Caki2 (cell line): ENCODE data around the gene S100A5. TPM values are rescaled to one million over a fixed set of nuclear protein-coding genes. Genes with fewer than 3 reads are reported as not detected.
A peak's percentile ranks its signal among the peaks of the same experiment; 100 is the strongest.
"Not testable (repeated sequence)": the region's sequence is repeated elsewhere in the genome, so short reads cannot be mapped to it uniquely, and the experiment has no call there.

Source experiments
- DNase-seq: peaks from one replicate; pipeline ENCODE4 v3.0.0-alpha.2; 2015; ENCODE audit warnings: low read depth
- in situ Hi-C: cut with HindIII; loops from 2 replicates; pipeline ENCODE4 v1.10.0; 2016; ENCODE audit warnings: low sequenced_read_pairs, low pct_unique_long_range_greater_than_20kb, mixed read lengths
- total RNA-seq: library from RNA; depleted of rRNA; stranded (reverse); fragments of >200 nt; shearing (Covaris generic); gene quantifications from 2 replicates; pipeline ENCODE4 v1.2.3, GENCODE V29; 2014; ENCODE audit warnings: low replicate concordance

The S100A5 gene
- total RNA-seq, 1 experiment from 2014 or later: not detected

- in situ Hi-C loops: no loop called here
- DNase-seq: no peak
Observed at GRCh38 chr1:153536671-153537375, 3.9 kb downstream of the S100A5 start.

- in situ Hi-C loops: no loop called here
Observed at GRCh38 chr1:153536012-153536670, 4.6 kb downstream of the S100A5 start.

GRCh38 chr1:153535242-153536011, 5.3 kb downstream of the S100A5 start, which contains the start of gene S100A6:
Gene S100A6, minus strand, starts transcription at chr1:153535991. Its CDS starts 652 bp downstream, at chr1:153535339.
- DNase-seq: peak; percentile 52
- in situ Hi-C loops: no loop called here

More at GRCh38 chr1:153536012-153536670, 4.6 kb downstream of the S100A5 start:
- peak; percentile 90 for DNase-seq

- no peak for DNase-seq
- in situ Hi-C loops: no loop called here
Observed at GRCh38 chr1:153534925-153535241, 5.9 kb downstream of the S100A5 start.

GRCh38 chr1:153534226-153534924, 6.4 kb downstream of the S100A5 start:
- in situ Hi-C loops: no loop called here
- DNase-seq: no peak

GRCh38 chr1:153533689-153534201, 7.0 kb downstream of the S100A5 start:
- in situ Hi-C loops: no loop called here
- peak; percentile 93 for DNase-seq

GRCh38 chr1:153532769-153533599, 7.8 kb downstream of the S100A5 start:
- DNase-seq: peak; percentile 83

GRCh38 chr1:153532181-153532580, 8.6 kb downstream of the S100A5 start:
- in situ Hi-C loops: no loop called here
- DNase-seq: no peak

More at GRCh38 chr1:153532769-153533599, 7.8 kb downstream of the S100A5 start:
- in situ Hi-C loops: no loop called here

- in situ Hi-C loops: no loop called here
- DNase-seq: no peak
Observed at GRCh38 chr1:153531638-153532037, 9.1 kb downstream of the S100A5 start.

- in situ Hi-C loops: no loop called here
- DNase-seq: no peak
Observed at GRCh38 chr1:153527683-153528040, 13.1 kb downstream of the S100A5 start.

GRCh38 chr1:153527023-153527682, 13.6 kb downstream of the S100A5 start:
- in situ Hi-C loops: no loop called here
- no peak for DNase-seq

GRCh38 chr1:153526132-153526543, 14.6 kb downstream of the S100A5 start:
- in situ Hi-C loops: no loop called here
- no peak for DNase-seq

GRCh38 chr1:153525088-153525728, 15.5 kb downstream of the S100A5 start:
- DNase-seq: no peak
- in situ Hi-C loops: no loop called here

GRCh38 chr1:153522353-153523048, 18.2 kb downstream of the S100A5 start:
- DNase-seq, in situ Hi-C loops: not testable (repeated sequence)

- DNase-seq, in situ Hi-C loops: not testable (repeated sequence)
Observed at GRCh38 chr1:153521808-153522207, 18.9 kb downstream of the S100A5 start.

GRCh38 chr1:153520818-153521476, 19.8 kb downstream of the S100A5 start:
- DNase-seq: no peak
- in situ Hi-C loops: no loop called here
